Peyer's patch (tissue), 4 donors: ENCODE results near the gene CD160. TPM values are rescaled to one million over a fixed set of nuclear protein-coding genes. Genes with fewer than 3 reads are reported as not detected.
"Not testable (repeated sequence)": the region's sequence is repeated elsewhere in the genome, so short reads cannot be mapped to it uniquely, and the experiment has no call there.

Source experiments
- DNase-seq, 3 donors: peaks; one replicate each; pipeline ENCODE4 v3.0.0-alpha.2; 2017 to 2019
- H3K27ac ChIP-seq, 4 donors: fragments of 200-600 bp; sonication (generic); one replicate each; pipeline ENCODE4 v1.5.1; 2016 to 2019
- H3K27me3 ChIP-seq, 2 donors: fragments of 200-600 bp; sonication (generic); one replicate each; pipeline ENCODE4 v1.5.1; 2019
- H3K36me3 ChIP-seq, 3 donors: fragments of 200-600 bp; sonication (generic); one replicate each; pipeline ENCODE4 v1.5.1; 2016 to 2019
- H3K4me1 ChIP-seq, 4 donors: fragments of 200-600 bp; sonication (generic); one replicate each; pipeline ENCODE4 v1.5.1; 2016 to 2019
- H3K4me3 ChIP-seq, 4 donors: fragments of 200-600 bp; sonication (generic); 1 replicate in 3 of 4; 2 replicates in 1 of 4; pipeline ENCODE4 v1.5.1; 2016 to 2019; ENCODE audit warnings: mild to moderate bottlenecking in 1 of 4
- H3K9me3 ChIP-seq, 4 donors: fragments of 200-600 bp; sonication (generic); one replicate each; pipeline ENCODE4 v1.5.1; 2016 to 2019; ENCODE audit warnings: mild to moderate bottlenecking in 1 of 4
- CTCF ChIP-seq, 6 experiments: fragments of 450-650 bp in 4 of 6; fragments of 200-600 bp in 2 of 6; sonication (generic) in 1 of 6; IDR thresholded peaks; one replicate each; pipeline ENCODE4 v1.5.1; 2017 to 2019; ENCODE audit warnings: antibody characterized with exemption in 6 of 6, mild to moderate bottlenecking in 3 of 6, moderate library complexity in 1 of 6
- POLR2A ChIP-seq, 2 donors: fragments of 450-650 bp; IDR thresholded peaks; one replicate each; pipeline ENCODE4 v1.5.1; 2017; ENCODE audit warnings: antibody characterized with exemption in 2 of 2, mild to moderate bottlenecking in 2 of 2, moderate library complexity in 2 of 2
- total RNA-seq, 4 donors: library from RNA; depleted of rRNA; stranded (reverse); fragments of >200 nt; gene quantifications; one replicate each; pipeline ENCODE4 v1.1.0, GENCODE V29; 2016

The CD160 gene
- total RNA-seq, result 1 to 10 TPM in 2 of 4 donors, not detected in 2; 3.3 to 4.4 TPM

GRCh38 chr1:145719230-145720079 is at the start of gene CD160:
Gene CD160, plus strand, starts transcription at chr1:145719499. Its CDS starts 8,829 bp downstream, at chr1:145728328.
- Histone ChIP-seq H3K27me3 (no peaks in the 10 kb centered on the region), H3K27ac (peak within 1 kb of the TSS in 3 of 4 donors; percentile 20 to 67 (median 43)), H3K4me3 (peak within 1 kb of the TSS in 2 of 4 donors; percentile 9 to 41), H3K36me3 (no peaks in the 10 kb centered on the region), H3K9me3 (no peaks in the 10 kb centered on the region), H3K4me1 (peaks cover 3 to 27% (median 8%) of the 10 kb centered on the region in 4 donors)
- TF ChIP-seq CTCF (IDR thresholded peaks at IDR 0.05) (no peak), POLR2A (IDR thresholded peaks at IDR 0.05) (no peak)
- no peak for DNase-seq

GRCh38 chr1:145670995-145671745 is 48.1 kb upstream of the CD160 start:
- H3K27me3 ChIP-seq, H3K36me3 ChIP-seq, H3K27ac ChIP-seq, H3K4me1 ChIP-seq, H3K4me3 ChIP-seq, DNase-seq, H3K9me3 ChIP-seq: not testable (repeated sequence)

GRCh38 chr1:145673217-145673616 is 46.1 kb upstream of the CD160 start:
- H3K4me3 ChIP-seq, H3K4me1 ChIP-seq, H3K27ac ChIP-seq, DNase-seq, H3K36me3 ChIP-seq, H3K9me3 ChIP-seq, H3K27me3 ChIP-seq: not testable (repeated sequence)

GRCh38 chr1:145684858-145685257 is 34.4 kb upstream of the CD160 start:
- H3K4me1 ChIP-seq, DNase-seq, H3K4me3 ChIP-seq, H3K27ac ChIP-seq, H3K27me3 ChIP-seq, H3K9me3 ChIP-seq, H3K36me3 ChIP-seq: not testable (repeated sequence)

GRCh38 chr1:145686078-145686477 is 33.2 kb upstream of the CD160 start:
- H3K36me3 ChIP-seq, H3K9me3 ChIP-seq, H3K27ac ChIP-seq, H3K4me3 ChIP-seq, H3K27me3 ChIP-seq, DNase-seq: not testable (repeated sequence)
- peaks cover 0 to 14% (median 0%) of the 10 kb centered on the region in 4 donors for H3K4me1 ChIP-seq

GRCh38 chr1:145688328-145688727 is 31.0 kb upstream of the CD160 start:
- H3K4me3 ChIP-seq, result no peak overlapping the region
- TF ChIP-seq POLR2A (IDR thresholded peaks at IDR 0.05) (no peak), CTCF (IDR thresholded peaks at IDR 0.05) (no peak)
- no peaks in the 10 kb centered on the region for H3K27me3 ChIP-seq
- H3K4me1 ChIP-seq, result peaks cover 0 to 15% (median 0%) of the 10 kb centered on the region in 4 donors
- H3K9me3 ChIP-seq, result no peaks in the 10 kb centered on the region
- no peak overlapping the region for H3K27ac ChIP-seq
- DNase-seq, result no peak
- no peaks in the 10 kb centered on the region for H3K36me3 ChIP-seq

GRCh38 chr1:145688924-145689323 is 30.4 kb upstream of the CD160 start:
- no peak overlapping the region for H3K4me3 ChIP-seq
- no peak for DNase-seq
- TF ChIP-seq CTCF (IDR thresholded peaks at IDR 0.05), result no peak
- TF ChIP-seq POLR2A (IDR thresholded peaks at IDR 0.05), result no peak
- H3K4me1 ChIP-seq, result peaks cover 0 to 15% (median 0%) of the 10 kb centered on the region in 4 donors
- no peak overlapping the region for H3K27ac ChIP-seq
- no peaks in the 10 kb centered on the region for H3K9me3 ChIP-seq
- no peaks in the 10 kb centered on the region for H3K36me3 ChIP-seq
- no peaks in the 10 kb centered on the region for H3K27me3 ChIP-seq
